GM19455 (cell line): ENCODE data around the gene PRMT5.

Experiments used
- ATAC-seq: cut with Tn5 transposase; IDR thresholded peaks from one replicate; pipeline ENCODE4 v1.9.1; 2021; ENCODE audit not compliant: unreplicated experiment

PRMT5 gene

GRCh38 chr14:22878271-22879246 is 50.6 kb downstream of the PRMT5 start:
- no peak for ATAC-seq

GRCh38 chr14:22877000-22877501 is 52.1 kb downstream of the PRMT5 start:
- ATAC-seq = no peak

GRCh38 chr14:22875748-22876319 is 53.3 kb downstream of the PRMT5 start:
- no peak for ATAC-seq

GRCh38 chr14:22875003-22875747 is 54.0 kb downstream of the PRMT5 start:
- no peak for ATAC-seq

- ATAC-seq = no peak
These were observed 56.2 kb downstream of the PRMT5 start for GRCh38 chr14:22872833-22873520.

GRCh38 chr14:22872033-22872832 is 56.9 kb downstream of the PRMT5 start:
- ATAC-seq = peak; percentile 19

GRCh38 chr14:22871224-22872032 is 57.7 kb downstream of the PRMT5 start, which contains the start of gene LRP10:
LRP10 (plus strand) TSS chr14:22871740; CDS start chr14:22872304, 564 bp downstream.
- peak; percentile 78 for ATAC-seq

GRCh38 chr14:22870811-22871223 is 58.4 kb downstream of the PRMT5 start:
- ATAC-seq = peak; percentile 37
